HepG2 (cell line): ENCODE data around the gene SLC16A3. TPM values are rescaled to one million over a fixed set of nuclear protein-coding genes. Genes with fewer than 3 reads are reported as not detected.

Experiments
- ATF7 ChIP-seq, 2 experiments: fragments of 450-650 bp in 1 of 2; sonication (generic) in 1 of 2; formaldehyde crosslinking in 1 of 2; IDR thresholded peaks; 2 replicates each; pipeline versions ENCODE4 v1.4.0 to v1.6.1; 2016 to 2020; ENCODE audit warnings: antibody characterized with exemption in 1 of 2, mild to moderate bottlenecking in 1 of 2, missing genetic modification reagents in 1 of 2
- DPF2 ChIP-seq: sonication (generic); formaldehyde crosslinking; IDR thresholded peaks from 2 replicates; pipeline ENCODE4 v1.4.0; 2020; ENCODE audit warnings: mild to moderate bottlenecking, low read depth, missing genetic modification reagents, borderline replicate concordance
- EP300 ChIP-seq, 3 experiments: sonication (generic) in 1 of 3; formaldehyde crosslinking in 1 of 3; IDR thresholded peaks; 2 replicates each; pipeline versions ENCODE4 v1.5.1 to v1.6.1; 2011 to 2020; ENCODE audit warnings: low read depth in 2 of 3, low read length in 2 of 3, borderline replicate concordance in 1 of 3, improper control_type of control experiment in 1 of 3, mild to moderate bottlenecking in 1 of 3, missing genetic modification reagents in 1 of 3, moderate library complexity in 1 of 3
- HMGA1 ChIP-seq: sonication (generic); formaldehyde crosslinking; conservative IDR thresholded peaks from 2 replicates; pipeline ENCODE4 v1.4.0; 2020; ENCODE audit warnings: missing genetic modification reagents
- NFE2L2 ChIP-seq: fragments of 150-350 bp; IDR thresholded peaks from 2 replicates; pipeline ENCODE4 v1.6.1; 2014; ENCODE audit warnings: low read length
- NR0B2 ChIP-seq: sonication (generic); formaldehyde crosslinking; IDR thresholded peaks from 2 replicates; pipeline ENCODE4 v1.4.0; 2020; ENCODE audit warnings: mild to moderate bottlenecking, missing genetic modification reagents
- RXRA ChIP-seq: sonication (generic); formaldehyde crosslinking; IDR thresholded peaks from 2 replicates; pipeline ENCODE4 v1.5.1; 2020; ENCODE audit warnings: missing genetic modification reagents
- SP5 ChIP-seq: IDR thresholded peaks from 2 replicates; pipeline ENCODE4 v1.6.1; 2016; ENCODE audit warnings: low read depth, borderline replicate concordance
- TSC22D2 ChIP-seq: sonication (generic); formaldehyde crosslinking; IDR thresholded peaks from 2 replicates; pipeline ENCODE4 v1.5.1; 2020; ENCODE audit warnings: missing genetic modification reagents, mild to moderate bottlenecking, borderline replicate concordance
- ZNF512 ChIP-seq: sonication (generic); formaldehyde crosslinking; IDR thresholded peaks from 2 replicates; pipeline ENCODE4 v1.4.0; 2020; ENCODE audit warnings: mild to moderate bottlenecking, missing genetic modification reagents
- ZNF746 ChIP-seq: sonication (generic); formaldehyde crosslinking; IDR thresholded peaks from 2 replicates; pipeline ENCODE4 v1.8.0; 2022; ENCODE audit warnings: mild to moderate bottlenecking, missing genetic modification reagents
- ZSCAN29 ChIP-seq: sonication (generic); formaldehyde crosslinking; conservative IDR thresholded peaks from 2 replicates; pipeline ENCODE4 v1.4.0; 2020; ENCODE audit warnings: mild to moderate bottlenecking, missing genetic modification reagents
- polyA plus RNA-seq, 8 experiments: library from polyadenylated mRNA; depleted of rRNA in 3 of 8; stranded (reverse) in 7 of 8; unstranded in 1 of 8; fragments of >200 nt; fragmentation: Illumina TruSeq in 4 of 8; extraction: Trizol in 4 of 8; gene quantifications; 2 replicates each; pipeline versions ENCODE4 v1.2.1 to v1.2.3, GENCODE V29; 2011 to 2016; ENCODE audit warnings: low read depth in 4 of 8, missing spikeins in 1 of 8, mixed read lengths in 1 of 8; ENCODE audit not compliant: insufficient read depth in 1 of 8
- total RNA-seq, 5 experiments: library from RNA; depleted of rRNA; stranded (reverse); fragments of >200 nt; fragmentation: Illumina TruSeq; extraction: Trizol; gene quantifications; 2 replicates each; pipeline ENCODE4 v1.2.3, GENCODE V29; 2016; ENCODE audit warnings: low read depth in 1 of 5
- TF ChIP-seq, protein P1 (sequence below): sonication (generic); formaldehyde crosslinking; IDR thresholded peaks from 2 replicates; pipeline ENCODE4 v1.4.0; 2020; ENCODE audit warnings: missing genetic modification reagents
- TF ChIP-seq, protein P2 (sequence below): sonication (generic); formaldehyde crosslinking; conservative IDR thresholded peaks from 2 replicates; pipeline ENCODE4 v1.4.0; 2020; ENCODE audit warnings: mild to moderate bottlenecking, missing genetic modification reagents, moderate library complexity
- TF ChIP-seq, protein P3 (sequence below): sonication (generic); formaldehyde crosslinking; IDR thresholded peaks from 2 replicates; pipeline ENCODE4 v1.4.0; 2020; ENCODE audit warnings: missing genetic modification reagents

SLC16A3 gene
- total and polyA plus RNA-seq, 2 of the 13 experiments (the other 11 are each of a cell fraction or from before 2014, with no cell fraction given), result 242 to 349 TPM

DNA sequence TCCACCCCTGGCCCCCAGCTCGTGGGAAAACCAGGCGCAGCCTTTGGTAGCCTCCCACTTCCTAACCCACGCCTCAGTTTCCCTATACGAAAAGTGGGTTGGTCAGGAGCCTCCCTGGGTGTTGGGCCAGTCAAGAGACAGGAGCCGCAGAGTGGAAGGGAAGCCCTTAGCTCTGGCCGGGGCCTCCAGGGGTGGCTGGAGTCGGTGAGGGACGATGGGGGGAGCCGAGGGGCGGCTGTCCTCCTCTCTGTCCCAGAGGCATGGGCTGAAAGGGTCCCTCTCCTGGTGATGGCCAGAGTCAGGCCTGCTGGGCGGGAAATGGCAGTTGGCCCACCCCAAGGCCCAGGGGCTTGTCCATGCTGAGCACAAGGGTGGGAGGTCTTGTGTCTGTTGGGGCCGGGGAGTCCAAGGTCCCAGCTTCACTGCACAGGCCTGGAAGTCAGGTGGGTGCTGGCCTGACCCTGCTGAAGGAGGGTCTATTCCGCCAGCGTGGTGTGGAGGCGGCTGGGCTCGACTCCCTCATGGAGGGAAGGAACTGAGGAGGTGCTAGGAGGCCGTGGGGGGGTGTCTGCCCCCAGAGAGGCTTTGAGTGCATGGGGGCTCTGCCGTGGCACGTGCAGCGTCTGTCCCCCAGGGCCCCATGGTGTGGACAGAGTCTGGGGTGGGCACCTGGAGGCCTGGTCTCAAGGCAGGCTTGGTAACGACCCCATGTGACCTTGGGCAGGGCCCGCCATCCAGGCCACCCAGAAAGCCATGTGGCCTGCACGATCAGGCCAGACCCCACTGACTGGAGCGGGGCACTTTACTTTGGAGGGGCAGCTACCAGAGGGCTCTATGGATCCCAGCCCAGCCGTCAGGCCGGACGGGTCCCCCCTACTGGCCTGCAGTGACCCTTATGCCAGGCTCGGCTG lies 1.1 kb downstream of the SLC16A3 start (continued):
- TF ChIP-seq, protein P1, sequence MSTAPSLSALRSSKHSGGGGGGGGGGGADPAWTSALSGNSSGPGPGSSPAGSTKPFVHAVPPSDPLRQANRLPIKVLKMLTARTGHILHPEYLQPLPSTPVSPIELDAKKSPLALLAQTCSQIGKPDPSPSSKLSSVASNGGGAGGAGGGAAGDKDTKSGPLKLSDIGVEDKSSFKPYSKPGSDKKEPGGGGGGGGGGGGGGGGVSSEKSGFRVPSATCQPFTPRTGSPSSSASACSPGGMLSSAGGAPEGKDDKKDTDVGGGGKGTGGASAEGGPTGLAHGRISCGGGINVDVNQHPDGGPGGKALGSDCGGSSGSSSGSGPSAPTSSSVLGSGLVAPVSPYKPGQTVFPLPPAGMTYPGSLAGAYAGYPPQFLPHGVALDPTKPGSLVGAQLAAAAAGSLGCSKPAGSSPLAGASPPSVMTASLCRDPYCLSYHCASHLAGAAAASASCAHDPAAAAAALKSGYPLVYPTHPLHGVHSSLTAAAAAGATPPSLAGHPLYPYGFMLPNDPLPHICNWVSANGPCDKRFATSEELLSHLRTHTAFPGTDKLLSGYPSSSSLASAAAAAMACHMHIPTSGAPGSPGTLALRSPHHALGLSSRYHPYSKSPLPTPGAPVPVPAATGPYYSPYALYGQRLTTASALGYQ, result no peak
- no peak for TF ChIP-seq ZNF746 (CRISPR knock-in tag)
- TF ChIP-seq HMGA1 (CRISPR knock-in tag), result no peak
- TF ChIP-seq ZSCAN29 (CRISPR knock-in tag), result no peak
- TF ChIP-seq ATF7 (IDR thresholded peaks at IDR 0.05), result no peak
- TF ChIP-seq ATF7 (CRISPR knock-in tag; IDR thresholded peaks at IDR 0.05), result no peak
- TF ChIP-seq SP5 (CRISPR knock-in tag), result peak; percentile 27; the same call in 1 of the 2 replicates
- peak; percentile 11; the same call in 1 of the 2 replicates for TF ChIP-seq RXRA
- TF ChIP-seq EP300 (IDR thresholded peaks at IDR 0.05; ENCODE audit: low read depth in 2 of 2, low read length in 2 of 2), result no peak
- TF ChIP-seq EP300 (CRISPR knock-in tag; IDR thresholded peaks at IDR 0.05; ENCODE audit: borderline replicate concordance), result 0 out of 2 replicates have a peak, but pooled peaks have one; percentile 12
- peak; percentile 37 for TF ChIP-seq NR0B2
- TF ChIP-seq TSC22D2 (CRISPR knock-in tag), result no peak
- TF ChIP-seq NFE2L2, result no peak
- TF ChIP-seq, protein P2, sequence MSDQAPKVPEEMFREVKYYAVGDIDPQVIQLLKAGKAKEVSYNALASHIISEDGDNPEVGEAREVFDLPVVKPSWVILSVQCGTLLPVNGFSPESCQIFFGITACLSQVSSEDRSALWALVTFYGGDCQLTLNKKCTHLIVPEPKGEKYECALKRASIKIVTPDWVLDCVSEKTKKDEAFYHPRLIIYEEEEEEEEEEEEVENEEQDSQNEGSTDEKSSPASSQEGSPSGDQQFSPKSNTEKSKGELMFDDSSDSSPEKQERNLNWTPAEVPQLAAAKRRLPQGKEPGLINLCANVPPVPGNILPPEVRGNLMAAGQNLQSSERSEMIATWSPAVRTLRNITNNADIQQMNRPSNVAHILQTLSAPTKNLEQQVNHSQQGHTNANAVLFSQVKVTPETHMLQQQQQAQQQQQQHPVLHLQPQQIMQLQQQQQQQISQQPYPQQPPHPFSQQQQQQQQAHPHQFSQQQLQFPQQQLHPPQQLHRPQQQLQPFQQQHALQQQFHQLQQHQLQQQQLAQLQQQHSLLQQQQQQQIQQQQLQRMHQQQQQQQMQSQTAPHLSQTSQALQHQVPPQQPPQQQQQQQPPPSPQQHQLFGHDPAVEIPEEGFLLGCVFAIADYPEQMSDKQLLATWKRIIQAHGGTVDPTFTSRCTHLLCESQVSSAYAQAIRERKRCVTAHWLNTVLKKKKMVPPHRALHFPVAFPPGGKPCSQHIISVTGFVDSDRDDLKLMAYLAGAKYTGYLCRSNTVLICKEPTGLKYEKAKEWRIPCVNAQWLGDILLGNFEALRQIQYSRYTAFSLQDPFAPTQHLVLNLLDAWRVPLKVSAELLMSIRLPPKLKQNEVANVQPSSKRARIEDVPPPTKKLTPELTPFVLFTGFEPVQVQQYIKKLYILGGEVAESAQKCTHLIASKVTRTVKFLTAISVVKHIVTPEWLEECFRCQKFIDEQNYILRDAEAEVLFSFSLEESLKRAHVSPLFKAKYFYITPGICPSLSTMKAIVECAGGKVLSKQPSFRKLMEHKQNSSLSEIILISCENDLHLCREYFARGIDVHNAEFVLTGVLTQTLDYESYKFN (CRISPR knock-in tag), result no peak
- TF ChIP-seq, protein P3, sequence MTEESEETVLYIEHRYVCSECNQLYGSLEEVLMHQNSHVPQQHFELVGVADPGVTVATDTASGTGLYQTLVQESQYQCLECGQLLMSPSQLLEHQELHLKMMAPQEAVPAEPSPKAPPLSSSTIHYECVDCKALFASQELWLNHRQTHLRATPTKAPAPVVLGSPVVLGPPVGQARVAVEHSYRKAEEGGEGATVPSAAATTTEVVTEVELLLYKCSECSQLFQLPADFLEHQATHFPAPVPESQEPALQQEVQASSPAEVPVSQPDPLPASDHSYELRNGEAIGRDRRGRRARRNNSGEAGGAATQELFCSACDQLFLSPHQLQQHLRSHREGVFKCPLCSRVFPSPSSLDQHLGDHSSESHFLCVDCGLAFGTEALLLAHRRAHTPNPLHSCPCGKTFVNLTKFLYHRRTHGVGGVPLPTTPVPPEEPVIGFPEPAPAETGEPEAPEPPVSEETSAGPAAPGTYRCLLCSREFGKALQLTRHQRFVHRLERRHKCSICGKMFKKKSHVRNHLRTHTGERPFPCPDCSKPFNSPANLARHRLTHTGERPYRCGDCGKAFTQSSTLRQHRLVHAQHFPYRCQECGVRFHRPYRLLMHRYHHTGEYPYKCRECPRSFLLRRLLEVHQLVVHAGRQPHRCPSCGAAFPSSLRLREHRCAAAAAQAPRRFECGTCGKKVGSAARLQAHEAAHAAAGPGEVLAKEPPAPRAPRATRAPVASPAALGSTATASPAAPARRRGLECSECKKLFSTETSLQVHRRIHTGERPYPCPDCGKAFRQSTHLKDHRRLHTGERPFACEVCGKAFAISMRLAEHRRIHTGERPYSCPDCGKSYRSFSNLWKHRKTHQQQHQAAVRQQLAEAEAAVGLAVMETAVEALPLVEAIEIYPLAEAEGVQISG (CRISPR knock-in tag), result no peak; the same call in 1 of the 2 replicates
- TF ChIP-seq DPF2 (CRISPR knock-in tag), result 0 out of 2 replicates have a peak, but pooled peaks have one; percentile 27
- no peak for TF ChIP-seq ZNF512 (CRISPR knock-in tag)
